ENCODE data around the gene SUPT7L.

DNA sequence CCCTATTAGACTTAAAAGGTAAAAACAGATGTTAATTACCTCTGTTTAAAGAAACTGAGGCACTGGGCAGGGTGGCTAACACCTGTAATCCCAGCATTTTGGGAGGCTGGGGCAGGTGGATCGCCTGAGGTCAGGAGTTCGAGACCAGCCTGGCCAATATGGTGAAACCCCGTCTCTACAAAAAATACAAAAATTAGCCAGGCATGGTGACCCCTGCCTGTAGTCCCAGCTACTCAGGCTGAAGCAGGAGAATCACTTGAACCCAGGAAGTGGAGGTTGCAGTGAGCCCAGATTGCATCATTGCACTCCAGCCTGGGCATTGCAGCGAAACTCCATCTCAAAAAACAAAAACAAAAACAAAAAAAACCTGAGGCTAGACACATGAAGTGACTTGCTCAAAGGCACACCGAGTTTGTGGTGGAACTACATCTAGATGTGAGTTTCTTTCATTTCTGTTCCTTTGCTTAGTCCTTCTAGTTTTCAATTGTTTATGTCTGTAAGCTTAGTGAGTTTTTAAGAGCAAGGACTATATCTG is 41.0 kb upstream of the SUPT7L start:
- TF ChIP-seq CTCF (IDR thresholded peaks at IDR 0.05) (no peak), ZFX (IDR thresholded peaks at IDR 0.05; ENCODE audit: borderline replicate concordance) (no peak)
